Measurements from ENCODE around the gene ARL8B.
"Not testable (repeated sequence)": the region's sequence is repeated elsewhere in the genome, so short reads cannot be mapped to it uniquely, and the experiment has no call there.

GRCh38 chr3:5147152-5147551 lies 25.1 kb downstream of the ARL8B start:
- TF ChIP-seq CTCF, POLR2A (IDR thresholded peaks at IDR 0.05): not testable (repeated sequence)

All from breast epithelium (tissue), 3 donors.